H1 (cell line): ENCODE results near the gene C1S. TPM values are rescaled to one million over a fixed set of nuclear protein-coding genes. Genes with fewer than 3 reads are reported as not detected.

ENCODE experiments used
- CTCF ChIA-PET: fragments of 300-600 bp; sonication (Branson Sonifier 250); formaldehyde crosslinking; loops from one replicate; lab custom pipeline; 2021; ENCODE audit not compliant: partially characterized antibody; lab: Charles Lee
- POLR2A ChIA-PET: fragments of 300-600 bp; sonication (Branson Sonifier 250); formaldehyde crosslinking; loops from one replicate; lab custom pipeline; 2021; ENCODE audit warnings: inconsistent platforms; ENCODE audit not compliant: partially characterized antibody; lab: Charles Lee
- DNase-seq, 2 experiments: peaks; one replicate each; pipeline versions ENCODE4 v3.0.0 to v3.0.0-alpha.2; 2010 to 2022; ENCODE audit warnings: low spot score in 2 of 2, low read depth in 1 of 2, mixed read lengths in 1 of 2
- FAIRE-seq: peaks from 2 replicates; lab custom pipeline; 2011; peaks lifted over from hg19 to GRCh38; lab: Jason Lieb, UNC
- H2AFZ ChIP-seq: 2 replicates; pipeline ENCODE4 v1.8.1; 2012; ENCODE audit warnings: low read length, inconsistent platforms
- H2AK5ac ChIP-seq: 2 replicates; pipeline ENCODE4 v1.6.1; 2013; ENCODE audit warnings: low read depth, low read length
- H2BK120ac ChIP-seq: replicated peaks from 2 replicates; pipeline ENCODE3; 2013; ENCODE audit warnings: low read depth, low read length, inconsistent platforms
- H2BK12ac ChIP-seq: 2 replicates; pipeline ENCODE4 v1.6.1; 2013; ENCODE audit warnings: low read depth, low read length
- H2BK15ac ChIP-seq: 2 replicates; pipeline ENCODE4 v1.6.1; 2013; ENCODE audit warnings: low read length
- H2BK20ac ChIP-seq: 2 replicates; pipeline ENCODE4 v1.6.1; 2013; ENCODE audit warnings: low read length
- H2BK5ac ChIP-seq: 2 replicates; pipeline ENCODE4 v1.6.1; 2013; ENCODE audit warnings: low read depth, low read length
- H3K14ac ChIP-seq: 2 replicates; pipeline ENCODE4 v1.6.1; 2013; ENCODE audit warnings: inconsistent platforms; ENCODE audit not compliant: insufficient read length
- H3K18ac ChIP-seq: 2 replicates; pipeline ENCODE4 v1.6.1; 2013; ENCODE audit warnings: low read length; ENCODE audit errors: extremely low read depth
- H3K23ac ChIP-seq: 2 replicates; pipeline ENCODE4 v1.6.1; 2013; ENCODE audit warnings: inconsistent platforms; ENCODE audit not compliant: insufficient read length
- H3K23me2 ChIP-seq: 2 replicates; pipeline ENCODE4 v1.6.1; 2013; ENCODE audit warnings: low read depth, low read length
- H3K27ac ChIP-seq: 2 replicates; pipeline ENCODE4 v1.6.1; 2011; ENCODE audit warnings: low read depth, low read length, inconsistent platforms
- H3K27me3 ChIP-seq, 4 experiments: replicated peaks in 1 of 4; 1 replicate in 1 of 4; 2 replicates in 3 of 4; pipeline versions ENCODE4 v1.6.1 to v1.8.1; 2011 to 2013; ENCODE audit warnings: low read length in 3 of 4, mild to moderate bottlenecking in 3 of 4, inconsistent platforms in 2 of 4, mixed read lengths in 2 of 4, moderate library complexity in 1 of 4; ENCODE audit not compliant: control insufficient read depth in 3 of 4, insufficient read depth in 3 of 4; ENCODE audit errors: extremely low read depth in 1 of 4
- H3K36me3 ChIP-seq, 4 experiments: 2 replicates each; pipeline versions ENCODE4 v1.6.1 to v1.8.1; 2011 to 2013; ENCODE audit warnings: mild to moderate bottlenecking in 4 of 4, low read length in 3 of 4, moderate library complexity in 2 of 4, control low read depth in 1 of 4, inconsistent platforms in 1 of 4; ENCODE audit not compliant: insufficient read depth in 4 of 4, control insufficient read depth in 2 of 4
- H3K4ac ChIP-seq: replicated peaks from 2 replicates; pipeline ENCODE3; 2013; ENCODE audit warnings: low read length, low read depth, mixed read lengths, inconsistent platforms; ENCODE audit not compliant: insufficient read length
- H3K4me1 ChIP-seq, 4 experiments: replicated peaks in 1 of 4; 1 replicate in 1 of 4; 2 replicates in 3 of 4; pipeline versions ENCODE4 v1.6.1 to v1.8.1; 2011 to 2013; ENCODE audit warnings: low read length in 3 of 4, inconsistent platforms in 2 of 4, mixed read lengths in 1 of 4; ENCODE audit not compliant: insufficient read depth in 4 of 4, control insufficient read depth in 3 of 4
- H3K4me2 ChIP-seq, 2 experiments: 2 replicates each; pipeline versions ENCODE4 v1.6.1 to v1.8.1; 2011 to 2013; ENCODE audit warnings: low read depth in 2 of 2, low read length in 2 of 2, control low read depth in 1 of 2, inconsistent platforms in 1 of 2, mild to moderate bottlenecking in 1 of 2; ENCODE audit not compliant: insufficient read depth in 1 of 2
- H3K4me3 ChIP-seq, 4 experiments: fragments of 200-600, 300-600 bp in 1 of 4; sonication (generic), shearing (Covaris generic), sonication (Bioruptor Twin) in 1 of 4; 2 replicates each; pipeline versions ENCODE4 v1.5.1 to v1.8.1; 2011 to 2016; ENCODE audit warnings: low read length in 4 of 4, low read depth in 3 of 4, control low read depth in 2 of 4, inconsistent platforms in 2 of 4, mild to moderate bottlenecking in 2 of 4, mixed read lengths in 1 of 4, moderate library complexity in 1 of 4; ENCODE audit not compliant: insufficient read depth in 2 of 4; ENCODE audit errors: extremely low read depth in 1 of 4
- H3K56ac ChIP-seq: replicated peaks from 2 replicates; pipeline ENCODE3; 2013; ENCODE audit warnings: low read depth, mild to moderate bottlenecking, mixed read lengths, low read length, inconsistent platforms; ENCODE audit not compliant: insufficient read length
- H3K79me1 ChIP-seq: 2 replicates; pipeline ENCODE4 v1.6.1; 2013; ENCODE audit warnings: low read depth, low read length, control low read depth
- H3K79me2 ChIP-seq, 2 experiments: 2 replicates each; pipeline versions ENCODE4 v1.6.1 to v1.8.1; 2012 to 2013; ENCODE audit warnings: low read length in 2 of 2, mild to moderate bottlenecking in 2 of 2, inconsistent platforms in 1 of 2; ENCODE audit not compliant: insufficient read depth in 2 of 2, control insufficient read depth in 1 of 2
- H3K9ac ChIP-seq, 4 experiments: replicated peaks in 1 of 4; 1 replicate in 1 of 4; 2 replicates in 3 of 4; pipeline versions ENCODE4 v1.6.1 to v1.8.1; 2011 to 2013; ENCODE audit warnings: low read depth in 3 of 4, low read length in 3 of 4, control low read depth in 2 of 4, mild to moderate bottlenecking in 2 of 4, moderate library complexity in 2 of 4, inconsistent platforms in 1 of 4; ENCODE audit errors: extremely low read depth in 1 of 4
- H3K9me3 ChIP-seq, 2 experiments: 2 replicates each; pipeline versions ENCODE4 v1.6.1 to v1.8.1; 2012 to 2013; ENCODE audit warnings: mild to moderate bottlenecking in 2 of 2, moderate library complexity in 2 of 2, control low read depth in 1 of 2, inconsistent platforms in 1 of 2, low read depth in 1 of 2, low read length in 1 of 2, mixed read lengths in 1 of 2; ENCODE audit not compliant: insufficient read depth in 2 of 2
- H4K20me1 ChIP-seq, 2 experiments: replicated peaks in 1 of 2; 2 replicates each; pipeline versions ENCODE3 to v1.8.1; 2011 to 2013; ENCODE audit warnings: inconsistent platforms in 2 of 2, low read length in 2 of 2, mild to moderate bottlenecking in 1 of 2; ENCODE audit not compliant: insufficient read depth in 2 of 2, control insufficient read depth in 1 of 2
- H4K5ac ChIP-seq: 2 replicates; pipeline ENCODE4 v1.6.1; 2013; ENCODE audit warnings: low read length, low read depth, mixed read lengths, inconsistent platforms; ENCODE audit not compliant: insufficient read length
- H4K8ac ChIP-seq: 2 replicates; pipeline ENCODE4 v1.8.0; 2013; ENCODE audit warnings: mild to moderate bottlenecking, moderate library complexity, low read length, inconsistent platforms; ENCODE audit not compliant: insufficient read depth; ENCODE audit errors: extremely low read depth
- H4K91ac ChIP-seq: replicated peaks from 2 replicates; pipeline ENCODE3; 2013; ENCODE audit warnings: low read length, mixed read lengths, inconsistent platforms; ENCODE audit not compliant: insufficient read length
- CTBP2 ChIP-seq: IDR thresholded peaks from 2 replicates; pipeline ENCODE4 v1.7.0; 2011; ENCODE audit warnings: borderline replicate concordance, mild to moderate bottlenecking, moderate library complexity, mixed read lengths, low read length; ENCODE audit not compliant: insufficient read depth, insufficient read length
- HDAC2 ChIP-seq, 2 experiments: fragments of 300-600 bp in 1 of 2; sonication (generic) in 1 of 2; IDR thresholded peaks; 2 replicates each; pipeline ENCODE4 v1.6.1; 2011 to 2012; ENCODE audit warnings: low read depth in 2 of 2, low read length in 2 of 2, mild to moderate bottlenecking in 2 of 2, moderate library complexity in 2 of 2, borderline replicate concordance in 1 of 2, inconsistent platforms in 1 of 2
- PHF8 ChIP-seq: fragments of 200-600 bp; sonication (generic); conservative IDR thresholded peaks from 2 replicates; pipeline ENCODE4 v1.7.1; 2012; ENCODE audit warnings: low read depth, mild to moderate bottlenecking, inconsistent platforms, low read length, moderate library complexity
- POLR2A ChIP-seq, 2 experiments: IDR thresholded peaks; 1 replicate in 1 of 2; 2 replicates in 1 of 2; pipeline ENCODE4 v1.6.1; 2011; ENCODE audit warnings: low read depth in 2 of 2, low read length in 2 of 2, mild to moderate bottlenecking in 2 of 2; ENCODE audit errors: control extremely low read depth in 1 of 2
- RNF2 ChIP-seq: fragments of 200-900, 300-1000 bp; sonication (generic); IDR thresholded peaks from 2 replicates; pipeline ENCODE4 v1.7.1; 2016; ENCODE audit warnings: borderline replicate concordance, low read depth, mild to moderate bottlenecking, antibody characterized with exemption, low read length; ENCODE audit not compliant: poor library complexity, severe bottlenecking; ENCODE audit errors: missing control alignments
- YY1 ChIP-seq: IDR thresholded peaks from 2 replicates; pipeline ENCODE4 v1.6.1; 2011; ENCODE audit warnings: low read depth, mild to moderate bottlenecking, low read length
- WGBS, 2 experiments: shearing (Covaris generic) in 1 of 2; methylation state at CpG; one replicate each; pipeline versions ENCODE4 v1.1.6 to v1.1.7; 2013 to 2015; ENCODE audit warnings: low lambda C conversion rate in 2 of 2, mixed read lengths in 2 of 2, inconsistent platforms in 1 of 2, low coverage in 1 of 2, missing lambda C conversion rate in 1 of 2; ENCODE audit not compliant: insufficient replicate concordance in 2 of 2, insufficient coverage in 1 of 2, insufficient read length in 1 of 2; ENCODE audit errors: extremely low coverage in 1 of 2, missing lambda C conversion rate in 1 of 2; 5-methylcytosine and 5-hydroxymethylcytosine counted together
- polyA plus RNA-seq, 7 experiments: library from polyadenylated mRNA; depleted of rRNA in 3 of 7; stranded (reverse) in 5 of 7; unstranded in 2 of 7; fragments of >200 nt in 5 of 7; fragments of 200-250 nt in 2 of 7; gene quantifications; 1 replicate in 5 of 7; 2 replicates in 1 of 7; 4 replicates in 1 of 7; pipeline versions ENCODE4 v1.2.1 to v1.2.3, GENCODE V29; 2011 to 2013; ENCODE audit warnings: missing spikeins in 2 of 7, mixed read lengths in 2 of 7
- total RNA-seq: library from RNA; stranded (reverse); fragmentation: NEBNext Ultra II Directional; extraction: Animal tissue kit (Norgen Biotek cat#: 25700); gene quantifications from 2 replicates; pipeline ENCODE4 v1.2.1, GENCODE V29; 2021

Gene C1S
- total and polyA plus RNA-seq, 2 of the 8 experiments (the other 6 are each of a cell fraction or from before 2014, with no cell fraction given): 4.4 to 7.3 TPM

DNA sequence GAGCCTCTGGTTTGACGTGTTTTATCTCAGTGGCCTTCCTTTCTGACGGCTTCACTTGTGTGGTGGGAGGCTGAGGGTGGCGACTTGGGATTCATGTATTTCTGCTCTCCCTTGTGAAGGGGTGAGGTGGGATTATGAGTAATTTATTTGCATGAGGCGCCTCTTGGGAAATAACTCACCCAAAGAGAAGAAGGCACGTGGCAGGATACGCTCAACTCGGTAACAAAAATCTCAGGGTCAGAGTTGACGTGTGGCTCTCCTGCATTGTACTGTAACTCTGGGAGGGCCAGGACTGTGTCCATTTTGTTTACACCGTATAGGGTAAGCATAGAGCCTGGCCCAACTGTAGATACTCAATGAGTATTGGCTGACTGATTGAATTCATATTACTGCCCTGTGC is 14.6 kb upstream of the C1S start:
- H3K79me1 ChIP-seq: no peaks in the 10 kb centered on the region
- no peak overlapping the region for H2BK12ac ChIP-seq
- H4K91ac ChIP-seq: no peak overlapping the region
- H3K36me3 ChIP-seq: no peaks in the 10 kb centered on the region
- no peak overlapping the region for H2BK15ac ChIP-seq
- ChIA-PET POLR2A (no interaction called here), CTCF (interaction anchor here (0.6 kb wide), 1 partner anchor 12 kb away, joined by 3 read pairs; no protein-coding TSS in a partner anchor)
- 93% methylated on average over 9 of the region's 9 CpGs; no CpG with 5 or more reads in 1 of the 2 experiments for WGBS, 2 experiments
- no peak overlapping the region for H2AFZ ChIP-seq
- no peak overlapping the region for H3K14ac ChIP-seq
- no peak overlapping the region for H2BK120ac ChIP-seq
- H4K20me1 ChIP-seq: no peaks in the 10 kb centered on the region
- H3K9ac ChIP-seq: no peak overlapping the region
- no peak overlapping the region for H3K23ac ChIP-seq
- no peak overlapping the region for H3K4me2 ChIP-seq
- H3K4me1 ChIP-seq: no peaks in the 10 kb centered on the region
- H3K23me2 ChIP-seq: no peaks in the 10 kb centered on the region
- FAIRE-seq (no peak), DNase-seq (no peak)
- H4K8ac ChIP-seq: no peak overlapping the region
- H2AK5ac ChIP-seq: no peak overlapping the region
- no peak overlapping the region for H4K5ac ChIP-seq
- no peak overlapping the region for H2BK5ac ChIP-seq
- H3K79me2 ChIP-seq: no peaks in the 10 kb centered on the region
- no peak overlapping the region for H3K4me3 ChIP-seq
- H3K9me3 ChIP-seq: no peaks in the 10 kb centered on the region
- no peak overlapping the region for H3K4ac ChIP-seq
- no peak overlapping the region for H3K27ac ChIP-seq
- no peak overlapping the region for H2BK20ac ChIP-seq
- H3K18ac ChIP-seq: no peak overlapping the region
- H3K56ac ChIP-seq: no peak overlapping the region
- H3K27me3 ChIP-seq: no peaks in the 10 kb centered on the region
- TF ChIP-seq RNF2 (no peak), HDAC2 (IDR thresholded peaks at IDR 0.05; ENCODE audit: borderline replicate concordance in 1 of 2, low read depth in 2 of 2, low read length in 2 of 2) (no peak), PHF8 (no peak), POLR2A (IDR thresholded peaks at IDR 0.05; ENCODE audit: control extremely low read depth in 1 of 2, low read depth in 2 of 2, low read length in 2 of 2) (no peak), CTBP2 (no peak), YY1 (no peak)
